ENCODE results near the gene TYK2.
A peak's percentile ranks its signal among the peaks of the same experiment; 100 is the strongest.
"Not testable (repeated sequence)": the region's sequence is repeated elsewhere in the genome, so short reads cannot be mapped to it uniquely, and the experiment has no call there.

TYK2 gene

GRCh38 chr19:10372690-10373089, 7.7 kb downstream of the TYK2 start:
- DNase-seq (ENCODE audit: low read depth): no peak

GRCh38 chr19:10368101-10368803, 12.1 kb downstream of the TYK2 start:
- no peak for DNase-seq (ENCODE audit: low read depth)

- not testable (repeated sequence) for DNase-seq (ENCODE audit: low read depth)
These were observed 13.3 kb downstream of the TYK2 start for GRCh38 chr19:10366950-10367512.

GRCh38 chr19:10365518-10365917, 14.9 kb downstream of the TYK2 start:
- no peak for DNase-seq (ENCODE audit: low read depth)

GRCh38 chr19:10364644-10365043, 15.7 kb downstream of the TYK2 start:
- DNase-seq (ENCODE audit: low read depth): no peak

- no peak for DNase-seq (ENCODE audit: low read depth)
These were observed 16.5 kb downstream of the TYK2 start for GRCh38 chr19:10363789-10364281.

GRCh38 chr19:10362259-10362658, 18.1 kb downstream of the TYK2 start:
- no peak for DNase-seq (ENCODE audit: low read depth)

- no peak for DNase-seq (ENCODE audit: low read depth)
These were observed 18.8 kb downstream of the TYK2 start for GRCh38 chr19:10361569-10362011.

- no peak for DNase-seq (ENCODE audit: low read depth)
These were observed 23.9 kb downstream of the TYK2 start for GRCh38 chr19:10356431-10356830.

GRCh38 chr19:10353793-10354391, 26.5 kb downstream of the TYK2 start:
- DNase-seq (ENCODE audit: low read depth): no peak

GRCh38 chr19:10352764-10353671, 27.4 kb downstream of the TYK2 start:
- DNase-seq (ENCODE audit: low read depth): no peak

GRCh38 chr19:10346509-10346908, 33.9 kb downstream of the TYK2 start:
- DNase-seq (ENCODE audit: low read depth): no peak

- DNase-seq (ENCODE audit: low read depth): no peak
These were observed 35.6 kb downstream of the TYK2 start for GRCh38 chr19:10344780-10345179.

- no peak for DNase-seq (ENCODE audit: low read depth)
These were observed 36.9 kb downstream of the TYK2 start for GRCh38 chr19:10343495-10343894.

- DNase-seq (ENCODE audit: low read depth): no peak
These were observed 40.4 kb downstream of the TYK2 start for GRCh38 chr19:10339977-10340376.

- DNase-seq (ENCODE audit: low read depth): peak; percentile 49
These were observed 40.9 kb downstream of the TYK2 start, which contains the start of gene ICAM3 for GRCh38 chr19:10339380-10339960. Gene ICAM3 (minus strand): TSS chr19:10339624. CDS start chr19:10339614, 10 bp downstream.

- no peak for DNase-seq (ENCODE audit: low read depth)
These were observed 41.4 kb downstream of the TYK2 start for GRCh38 chr19:10338940-10339339.

GRCh38 chr19:10336725-10337124, 43.6 kb downstream of the TYK2 start:
- DNase-seq (ENCODE audit: low read depth): not testable (repeated sequence)

- no peak for DNase-seq (ENCODE audit: low read depth)
These were observed 44.9 kb downstream of the TYK2 start for GRCh38 chr19:10335352-10335985.

- no peak for DNase-seq (ENCODE audit: low read depth)
These were observed 45.6 kb downstream of the TYK2 start for GRCh38 chr19:10334588-10335351.

All from activated T-helper 9 cell treated with anti-CD3 and anti-CD28 coated beads, Interleukin-2, amount 50 U/mL, for 16 hours (primary cell).